HepG2 (cell line): ENCODE measurements around the gene TUT1. TPM values are rescaled to one million over a fixed set of nuclear protein-coding genes. Genes with fewer than 3 reads are reported as not detected.
A peak's percentile ranks its signal among the peaks of the same experiment; 100 is the strongest.

Source experiments
- ARNT2 ChIP-seq: sonication (generic); formaldehyde crosslinking; IDR thresholded peaks from 2 replicates; pipeline ENCODE4 v1.8.0; 2022; ENCODE audit warnings: mild to moderate bottlenecking, low read depth, missing genetic modification reagents, moderate library complexity
- ELF3 ChIP-seq: IDR thresholded peaks from 2 replicates; pipeline ENCODE4 v1.6.1; 2016; ENCODE audit warnings: missing genetic modification reagents, missing compliant biosample characterization
- FOXA3 ChIP-seq: IDR thresholded peaks from 2 replicates; pipeline ENCODE4 v1.6.1; 2016; ENCODE audit warnings: missing genetic modification reagents, missing compliant biosample characterization
- FOXK1 ChIP-seq: sonication (generic); formaldehyde crosslinking; IDR thresholded peaks from 2 replicates; pipeline ENCODE4 v1.4.0; 2020; ENCODE audit warnings: low read depth, missing genetic modification reagents, borderline replicate concordance
- FOXP1 ChIP-seq, 2 experiments: fragments of 450-650 bp in 1 of 2; IDR thresholded peaks; 2 replicates each; pipeline ENCODE4 v1.6.1; 2017 to 2018; ENCODE audit warnings: antibody characterized with exemption in 1 of 2
- GFI1 ChIP-seq: sonication (generic); formaldehyde crosslinking; IDR thresholded peaks from 2 replicates; pipeline ENCODE4 v1.5.0; 2020; ENCODE audit warnings: missing genetic modification reagents, mild to moderate bottlenecking, borderline replicate concordance
- MEF2D ChIP-seq: sonication (generic); formaldehyde crosslinking; IDR thresholded peaks from 2 replicates; pipeline ENCODE4 v1.5.1; 2020; ENCODE audit warnings: mild to moderate bottlenecking, missing genetic modification reagents
- MXD4 ChIP-seq: IDR thresholded peaks from 2 replicates; pipeline ENCODE4 v1.6.1; 2016; ENCODE audit warnings: mild to moderate bottlenecking, missing biosample characterization, missing genetic modification reagents
- RXRB ChIP-seq: IDR thresholded peaks from 2 replicates; pipeline ENCODE4 v1.6.1; 2016; ENCODE audit warnings: borderline replicate concordance, missing genetic modification reagents, missing compliant biosample characterization
- SAP130 ChIP-seq: IDR thresholded peaks from 2 replicates; pipeline ENCODE4 v1.6.1; 2016; ENCODE audit warnings: low read depth
- SOX13 ChIP-seq, 3 experiments: fragments of 450-650 bp in 1 of 3; sonication (generic) in 1 of 3; formaldehyde crosslinking in 1 of 3; IDR thresholded peaks in 2 of 3; conservative IDR thresholded peaks in 1 of 3; 2 replicates each; pipeline versions ENCODE4 v1.5.0 to v1.6.1; 2016 to 2020; ENCODE audit warnings: antibody characterized with exemption in 1 of 3, mild to moderate bottlenecking in 1 of 3, missing compliant biosample characterization in 1 of 3, missing genetic modification reagents in 1 of 3, moderate library complexity in 1 of 3
- TEAD3 ChIP-seq: optimal IDR thresholded peaks from 2 replicates; pipeline ENCODE3; 2016; ENCODE audit warnings: borderline replicate concordance
- ZFYVE20 ChIP-seq: sonication (generic); formaldehyde crosslinking; IDR thresholded peaks from 2 replicates; pipeline ENCODE4 v1.8.0; 2023; ENCODE audit warnings: low read depth, mild to moderate bottlenecking, moderate library complexity, missing genetic modification reagents, borderline replicate concordance
- ZNF547 ChIP-seq: sonication (generic); formaldehyde crosslinking; IDR thresholded peaks from 2 replicates; pipeline ENCODE4 v1.5.1; 2020; ENCODE audit warnings: mild to moderate bottlenecking, missing genetic modification reagents
- ZNF724P ChIP-seq: sonication (generic); formaldehyde crosslinking; IDR thresholded peaks from 2 replicates; pipeline ENCODE4 v1.8.0; 2022; ENCODE audit warnings: missing genetic modification reagents, borderline replicate concordance
- polyA plus RNA-seq, 8 experiments: library from polyadenylated mRNA; depleted of rRNA in 3 of 8; stranded (reverse) in 7 of 8; unstranded in 1 of 8; fragments of >200 nt; fragmentation: Illumina TruSeq in 4 of 8; extraction: Trizol in 4 of 8; gene quantifications; 2 replicates each; pipeline versions ENCODE4 v1.2.1 to v1.2.3, GENCODE V29; 2011 to 2016; ENCODE audit warnings: low read depth in 4 of 8, missing spikeins in 1 of 8, mixed read lengths in 1 of 8; ENCODE audit not compliant: insufficient read depth in 1 of 8
- total RNA-seq, 5 experiments: library from RNA; depleted of rRNA; stranded (reverse); fragments of >200 nt; fragmentation: Illumina TruSeq; extraction: Trizol; gene quantifications; 2 replicates each; pipeline ENCODE4 v1.2.3, GENCODE V29; 2016; ENCODE audit warnings: low read depth in 1 of 5
- TF ChIP-seq, protein P1 (sequence below): sonication (generic); formaldehyde crosslinking; IDR thresholded peaks from 2 replicates; pipeline ENCODE4 v1.5.0; 2020; ENCODE audit warnings: mild to moderate bottlenecking, missing genetic modification reagents
- TF ChIP-seq, protein P2 (sequence below): IDR thresholded peaks from 2 replicates; pipeline ENCODE4 v1.4.0; 2020; ENCODE audit warnings: mild to moderate bottlenecking, missing genetic modification reagents
- TF ChIP-seq, protein P3 (sequence below): sonication (generic); formaldehyde crosslinking; IDR thresholded peaks from 2 replicates; pipeline ENCODE4 v1.4.0; 2020; ENCODE audit warnings: missing genetic modification reagents
- TF ChIP-seq, protein P4 (sequence below): IDR thresholded peaks from 2 replicates; pipeline ENCODE4 v1.6.1; 2016

Gene TUT1
- total and polyA plus RNA-seq, 2 of the 13 experiments (the other 11 are each of a cell fraction or from before 2014, with no cell fraction given) = 9.7 to 14.3 TPM

DNA sequence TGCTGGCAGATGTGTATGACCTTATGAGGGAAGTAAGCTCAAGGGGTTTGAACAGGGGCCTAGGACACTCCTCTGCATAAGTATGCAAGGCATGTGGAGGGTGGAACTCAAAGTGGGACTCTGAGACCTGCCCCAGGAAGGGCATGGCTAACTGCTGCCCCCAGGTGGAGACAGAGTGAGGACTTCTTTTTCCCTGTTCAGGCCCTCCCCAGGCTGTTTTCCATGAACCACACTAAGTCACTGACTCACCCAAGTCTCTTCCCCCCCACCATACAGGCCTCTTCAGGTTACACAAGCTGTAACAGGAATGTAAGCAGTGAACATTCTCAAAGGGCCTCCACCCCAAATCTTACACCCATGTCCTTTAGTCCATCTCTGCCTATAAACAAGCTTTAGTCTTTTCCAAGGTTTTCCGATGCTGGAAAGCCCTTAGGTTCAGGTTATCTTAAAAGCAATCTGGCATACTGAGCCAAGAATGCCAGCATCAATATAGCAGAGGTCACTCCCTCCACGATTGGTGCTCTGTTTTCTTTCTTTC, 30.7 kb downstream of the TUT1 start (continued):
- TF ChIP-seq, protein P1, sequence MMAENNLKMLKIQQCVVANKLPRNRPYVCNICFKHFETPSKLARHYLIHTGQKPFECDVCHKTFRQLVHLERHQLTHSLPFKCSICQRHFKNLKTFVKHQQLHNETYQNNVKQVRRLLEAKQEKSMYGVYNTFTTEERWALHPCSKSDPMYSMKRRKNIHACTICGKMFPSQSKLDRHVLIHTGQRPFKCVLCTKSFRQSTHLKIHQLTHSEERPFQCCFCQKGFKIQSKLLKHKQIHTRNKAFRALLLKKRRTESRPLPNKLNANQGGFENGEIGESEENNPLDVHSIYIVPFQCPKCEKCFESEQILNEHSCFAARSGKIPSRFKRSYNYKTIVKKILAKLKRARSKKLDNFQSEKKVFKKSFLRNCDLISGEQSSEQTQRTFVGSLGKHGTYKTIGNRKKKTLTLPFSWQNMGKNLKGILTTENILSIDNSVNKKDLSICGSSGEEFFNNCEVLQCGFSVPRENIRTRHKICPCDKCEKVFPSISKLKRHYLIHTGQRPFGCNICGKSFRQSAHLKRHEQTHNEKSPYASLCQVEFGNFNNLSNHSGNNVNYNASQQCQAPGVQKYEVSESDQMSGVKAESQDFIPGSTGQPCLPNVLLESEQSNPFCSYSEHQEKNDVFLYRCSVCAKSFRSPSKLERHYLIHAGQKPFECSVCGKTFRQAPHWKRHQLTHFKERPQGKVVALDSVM (CRISPR knock-in tag) = peak; percentile 20; the same call in 1 of the 2 replicates
- TF ChIP-seq MEF2D (CRISPR knock-in tag) (0 out of 2 replicates have a peak, but pooled peaks have one; percentile 63), SAP130 (CRISPR knock-in tag) (peak; percentile 72), SOX13 (IDR thresholded peaks at IDR 0.05) (no peak), SOX13 (CRISPR knock-in tag; conservative IDR thresholded peaks at IDR 0.05 in 1 of 2, IDR thresholded peaks at IDR 0.05 in 1 of 2) (peak in 1 of 2 experiments; percentile 25; a peak in 1 of 4 replicates), FOXP1 (IDR thresholded peaks at IDR 0.05) (no peak), FOXP1 (CRISPR knock-in tag; IDR thresholded peaks at IDR 0.05) (peak; percentile 15; the same call in 1 of the 2 replicates), ARNT2 (CRISPR knock-in tag) (peak; percentile 51; the same call in 1 of the 2 replicates), GFI1 (CRISPR knock-in tag) (peak; percentile 46; the same call in 1 of the 2 replicates), TEAD3 (peak; percentile 95), ZNF724P (CRISPR knock-in tag) (no peak), ZFYVE20 (CRISPR knock-in tag) (no peak), ZNF547 (CRISPR knock-in tag) (0 out of 2 replicates have a peak, but pooled peaks have one; percentile 42), ELF3 (CRISPR knock-in tag) (peak; percentile 57; the same call in 1 of the 2 replicates), FOXA3 (peak; percentile 42), FOXK1 (CRISPR knock-in tag) (peak; percentile 32; the same call in 1 of the 2 replicates), MXD4 (CRISPR knock-in tag) (peak; percentile 61; the same call in 1 of the 2 replicates), RXRB (peak; percentile 41; the same call in 1 of the 2 replicates)
- TF ChIP-seq, protein P2, sequence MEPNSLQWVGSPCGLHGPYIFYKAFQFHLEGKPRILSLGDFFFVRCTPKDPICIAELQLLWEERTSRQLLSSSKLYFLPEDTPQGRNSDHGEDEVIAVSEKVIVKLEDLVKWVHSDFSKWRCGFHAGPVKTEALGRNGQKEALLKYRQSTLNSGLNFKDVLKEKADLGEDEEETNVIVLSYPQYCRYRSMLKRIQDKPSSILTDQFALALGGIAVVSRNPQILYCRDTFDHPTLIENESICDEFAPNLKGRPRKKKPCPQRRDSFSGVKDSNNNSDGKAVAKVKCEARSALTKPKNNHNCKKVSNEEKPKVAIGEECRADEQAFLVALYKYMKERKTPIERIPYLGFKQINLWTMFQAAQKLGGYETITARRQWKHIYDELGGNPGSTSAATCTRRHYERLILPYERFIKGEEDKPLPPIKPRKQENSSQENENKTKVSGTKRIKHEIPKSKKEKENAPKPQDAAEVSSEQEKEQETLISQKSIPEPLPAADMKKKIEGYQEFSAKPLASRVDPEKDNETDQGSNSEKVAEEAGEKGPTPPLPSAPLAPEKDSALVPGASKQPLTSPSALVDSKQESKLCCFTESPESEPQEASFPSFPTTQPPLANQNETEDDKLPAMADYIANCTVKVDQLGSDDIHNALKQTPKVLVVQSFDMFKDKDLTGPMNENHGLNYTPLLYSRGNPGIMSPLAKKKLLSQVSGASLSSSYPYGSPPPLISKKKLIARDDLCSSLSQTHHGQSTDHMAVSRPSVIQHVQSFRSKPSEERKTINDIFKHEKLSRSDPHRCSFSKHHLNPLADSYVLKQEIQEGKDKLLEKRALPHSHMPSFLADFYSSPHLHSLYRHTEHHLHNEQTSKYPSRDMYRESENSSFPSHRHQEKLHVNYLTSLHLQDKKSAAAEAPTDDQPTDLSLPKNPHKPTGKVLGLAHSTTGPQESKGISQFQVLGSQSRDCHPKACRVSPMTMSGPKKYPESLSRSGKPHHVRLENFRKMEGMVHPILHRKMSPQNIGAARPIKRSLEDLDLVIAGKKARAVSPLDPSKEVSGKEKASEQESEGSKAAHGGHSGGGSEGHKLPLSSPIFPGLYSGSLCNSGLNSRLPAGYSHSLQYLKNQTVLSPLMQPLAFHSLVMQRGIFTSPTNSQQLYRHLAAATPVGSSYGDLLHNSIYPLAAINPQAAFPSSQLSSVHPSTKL (CRISPR knock-in tag) = peak; percentile 21; the same call in 1 of the 2 replicates
- TF ChIP-seq, protein P3, sequence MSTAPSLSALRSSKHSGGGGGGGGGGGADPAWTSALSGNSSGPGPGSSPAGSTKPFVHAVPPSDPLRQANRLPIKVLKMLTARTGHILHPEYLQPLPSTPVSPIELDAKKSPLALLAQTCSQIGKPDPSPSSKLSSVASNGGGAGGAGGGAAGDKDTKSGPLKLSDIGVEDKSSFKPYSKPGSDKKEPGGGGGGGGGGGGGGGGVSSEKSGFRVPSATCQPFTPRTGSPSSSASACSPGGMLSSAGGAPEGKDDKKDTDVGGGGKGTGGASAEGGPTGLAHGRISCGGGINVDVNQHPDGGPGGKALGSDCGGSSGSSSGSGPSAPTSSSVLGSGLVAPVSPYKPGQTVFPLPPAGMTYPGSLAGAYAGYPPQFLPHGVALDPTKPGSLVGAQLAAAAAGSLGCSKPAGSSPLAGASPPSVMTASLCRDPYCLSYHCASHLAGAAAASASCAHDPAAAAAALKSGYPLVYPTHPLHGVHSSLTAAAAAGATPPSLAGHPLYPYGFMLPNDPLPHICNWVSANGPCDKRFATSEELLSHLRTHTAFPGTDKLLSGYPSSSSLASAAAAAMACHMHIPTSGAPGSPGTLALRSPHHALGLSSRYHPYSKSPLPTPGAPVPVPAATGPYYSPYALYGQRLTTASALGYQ (CRISPR knock-in tag) = no peak
- TF ChIP-seq, protein P4, sequence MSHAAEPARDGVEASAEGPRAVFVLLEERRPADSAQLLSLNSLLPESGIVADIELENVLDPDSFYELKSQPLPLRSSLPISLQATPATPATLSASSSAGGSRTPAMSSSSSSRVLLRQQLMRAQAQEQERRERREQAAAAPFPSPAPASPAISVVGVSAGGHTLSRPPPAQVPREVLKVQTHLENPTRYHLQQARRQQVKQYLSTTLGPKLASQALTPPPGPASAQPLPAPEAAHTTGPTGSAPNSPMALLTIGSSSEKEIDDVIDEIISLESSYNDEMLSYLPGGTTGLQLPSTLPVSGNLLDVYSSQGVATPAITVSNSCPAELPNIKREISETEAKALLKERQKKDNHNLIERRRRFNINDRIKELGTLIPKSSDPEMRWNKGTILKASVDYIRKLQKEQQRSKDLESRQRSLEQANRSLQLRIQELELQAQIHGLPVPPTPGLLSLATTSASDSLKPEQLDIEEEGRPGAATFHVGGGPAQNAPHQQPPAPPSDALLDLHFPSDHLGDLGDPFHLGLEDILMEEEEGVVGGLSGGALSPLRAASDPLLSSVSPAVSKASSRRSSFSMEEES (CRISPR knock-in tag) = peak; percentile 26; the same call in 1 of the 2 replicates
